Measurements from ENCODE around the gene FOXK2. TPM values are rescaled to one million over a fixed set of nuclear protein-coding genes. Genes with fewer than 3 reads are reported as not detected.

The FOXK2 gene
- total RNA-seq, 2 donors from 2014 or later = 27.8 to 40.3 TPM

GRCh38 chr17:82653651-82654528, 134.4 kb downstream of the FOXK2 start:
- H3K36me3 ChIP-seq = peaks cover 6% of the 10 kb centered on the region
- no peaks in the 10 kb centered on the region for H3K9me3 ChIP-seq
- TF ChIP-seq CTCF (IDR thresholded peaks at IDR 0.05) = no peak
- DNase-seq (ENCODE audit: low spot score) = no peak
- no peak overlapping the region for H3K4me3 ChIP-seq
- no peak overlapping the region for H3K27ac ChIP-seq
- H3K27me3 ChIP-seq = no peaks in the 10 kb centered on the region
- peaks cover 0 to 3% of the 10 kb centered on the region in 2 donors for H3K4me1 ChIP-seq

Other genes starting within 250 kb of the FOXK2 start
- gene CSNK1D, start 246.0 kb upstream of the FOXK2 start, total RNA-seq = 10 to 100 TPM; 31.3 to 32.9 TPM
- 1 to 10 TPM in 1 of 2 donors, not detected in 1; 1.7 TPM for gene CD7, start 202.1 kb upstream of the FOXK2 start, total RNA-seq
- 1 to 10 TPM; 3.1 to 7.7 TPM for gene SECTM1, start 186.0 kb upstream of the FOXK2 start, total RNA-seq
- gene TEX19, start 160.5 kb upstream of the FOXK2 start, total RNA-seq = not detected
- 10 to 100 TPM in 1 of 2 donors, under 1 TPM in 1; 0.44 to 16.9 TPM for gene UTS2R, start 148.0 kb upstream of the FOXK2 start, total RNA-seq
- gene HEXD, start 101.4 kb upstream of the FOXK2 start, total RNA-seq = 10 to 100 TPM; 11.3 to 15.6 TPM
- 10 to 100 TPM; 26.4 to 32.4 TPM for gene OGFOD3, start 101.1 kb upstream of the FOXK2 start, total RNA-seq
- 10 to 100 TPM; 14.9 to 34.9 TPM for gene CYBC1, start 69.0 kb upstream of the FOXK2 start, total RNA-seq
- 10 to 100 TPM; 51.4 to 54.8 TPM for gene NARF, start 61.0 kb upstream of the FOXK2 start, total RNA-seq
- 10 to 100 TPM; 41.2 to 46.4 TPM for gene WDR45B, start 128.7 kb downstream of the FOXK2 start, total RNA-seq
- 10 to 100 TPM; 10.2 to 20.8 TPM for gene RAB40B, start 179.0 kb downstream of the FOXK2 start, total RNA-seq
- gene FN3KRP, start 197.0 kb downstream of the FOXK2 start, total RNA-seq = 1 to 10 TPM; 6.1 TPM
- 10 to 100 TPM in 1 of 2 donors, 1 to 10 TPM in 1; 5.1 to 28.3 TPM for gene FN3K, start 215.9 kb downstream of the FOXK2 start, total RNA-seq
- 10 to 100 TPM; 19.4 to 29.6 TPM for gene TBCD, start 232.3 kb downstream of the FOXK2 start, total RNA-seq